Esophagus muscularis mucosa (tissue), 3 donors: Measurements from ENCODE around the gene ATG10.
"Not testable (repeated sequence)": the region's sequence is repeated elsewhere in the genome, so short reads cannot be mapped to it uniquely, and the experiment has no call there.

Source experiments
- POLR2AphosphoS5 ChIP-seq, 2 donors: sonication (generic); formaldehyde crosslinking; IDR thresholded peaks; one replicate each; pipeline ENCODE4 v1.6.1; 2017; ENCODE audit warnings: antibody characterized with exemption in 2 of 2
- TF ChIP-seq, protein P1 (sequence below), 3 experiments: fragments of 200-600 bp in 2 of 3; fragments of 450-650 bp in 1 of 3; sonication (generic) in 2 of 3; IDR thresholded peaks; one replicate each; pipeline ENCODE4 v1.5.1; 2017 to 2019; ENCODE audit warnings: antibody characterized with exemption in 3 of 3, mild to moderate bottlenecking in 2 of 3, moderate library complexity in 1 of 3

DNA sequence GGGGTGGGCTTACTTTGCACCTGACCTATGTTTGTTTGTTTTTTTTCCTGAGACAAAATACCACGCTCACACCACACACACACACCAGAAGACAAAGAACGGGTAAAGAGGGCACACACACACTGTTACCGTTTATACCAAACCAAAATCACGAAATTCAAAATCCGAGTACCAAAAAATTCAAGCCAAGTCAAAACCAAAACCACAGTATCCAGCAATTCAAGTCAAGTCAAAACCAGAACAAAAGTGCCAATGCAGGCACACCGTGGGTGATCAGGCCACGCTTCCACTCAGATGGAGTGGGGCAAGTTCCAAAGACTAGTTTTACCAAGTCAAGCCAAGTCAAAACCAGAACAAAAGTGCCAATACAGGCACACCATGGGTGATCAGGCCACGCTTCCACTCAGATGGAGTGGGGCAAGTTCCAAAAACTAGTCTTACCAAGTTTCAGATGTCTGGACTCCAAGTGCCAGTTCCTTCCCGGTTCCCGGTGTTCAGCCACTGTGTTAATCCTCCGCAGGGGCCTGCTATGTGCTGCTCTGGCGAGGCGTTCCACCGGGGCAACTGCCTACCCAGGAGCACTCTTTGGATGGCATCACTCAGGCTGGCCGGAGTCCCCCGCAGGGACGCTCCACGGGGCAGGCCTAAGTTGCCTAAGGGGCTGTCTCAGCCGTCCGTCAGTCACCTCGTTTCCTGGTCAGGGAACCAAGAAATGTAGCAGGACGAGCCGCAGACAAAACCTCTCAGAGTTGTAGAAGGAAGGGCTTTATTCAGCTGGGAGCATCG lies 300.9 kb downstream of the ATG10 start:
- TF ChIP-seq, protein P1, sequence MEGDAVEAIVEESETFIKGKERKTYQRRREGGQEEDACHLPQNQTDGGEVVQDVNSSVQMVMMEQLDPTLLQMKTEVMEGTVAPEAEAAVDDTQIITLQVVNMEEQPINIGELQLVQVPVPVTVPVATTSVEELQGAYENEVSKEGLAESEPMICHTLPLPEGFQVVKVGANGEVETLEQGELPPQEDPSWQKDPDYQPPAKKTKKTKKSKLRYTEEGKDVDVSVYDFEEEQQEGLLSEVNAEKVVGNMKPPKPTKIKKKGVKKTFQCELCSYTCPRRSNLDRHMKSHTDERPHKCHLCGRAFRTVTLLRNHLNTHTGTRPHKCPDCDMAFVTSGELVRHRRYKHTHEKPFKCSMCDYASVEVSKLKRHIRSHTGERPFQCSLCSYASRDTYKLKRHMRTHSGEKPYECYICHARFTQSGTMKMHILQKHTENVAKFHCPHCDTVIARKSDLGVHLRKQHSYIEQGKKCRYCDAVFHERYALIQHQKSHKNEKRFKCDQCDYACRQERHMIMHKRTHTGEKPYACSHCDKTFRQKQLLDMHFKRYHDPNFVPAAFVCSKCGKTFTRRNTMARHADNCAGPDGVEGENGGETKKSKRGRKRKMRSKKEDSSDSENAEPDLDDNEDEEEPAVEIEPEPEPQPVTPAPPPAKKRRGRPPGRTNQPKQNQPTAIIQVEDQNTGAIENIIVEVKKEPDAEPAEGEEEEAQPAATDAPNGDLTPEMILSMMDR (IDR thresholded peaks at IDR 0.05), result not testable (repeated sequence)
- TF ChIP-seq POLR2AphosphoS5 (IDR thresholded peaks at IDR 0.05), result not testable (repeated sequence)
